ENCODE measurements around the gene CCDC152.

DNA sequence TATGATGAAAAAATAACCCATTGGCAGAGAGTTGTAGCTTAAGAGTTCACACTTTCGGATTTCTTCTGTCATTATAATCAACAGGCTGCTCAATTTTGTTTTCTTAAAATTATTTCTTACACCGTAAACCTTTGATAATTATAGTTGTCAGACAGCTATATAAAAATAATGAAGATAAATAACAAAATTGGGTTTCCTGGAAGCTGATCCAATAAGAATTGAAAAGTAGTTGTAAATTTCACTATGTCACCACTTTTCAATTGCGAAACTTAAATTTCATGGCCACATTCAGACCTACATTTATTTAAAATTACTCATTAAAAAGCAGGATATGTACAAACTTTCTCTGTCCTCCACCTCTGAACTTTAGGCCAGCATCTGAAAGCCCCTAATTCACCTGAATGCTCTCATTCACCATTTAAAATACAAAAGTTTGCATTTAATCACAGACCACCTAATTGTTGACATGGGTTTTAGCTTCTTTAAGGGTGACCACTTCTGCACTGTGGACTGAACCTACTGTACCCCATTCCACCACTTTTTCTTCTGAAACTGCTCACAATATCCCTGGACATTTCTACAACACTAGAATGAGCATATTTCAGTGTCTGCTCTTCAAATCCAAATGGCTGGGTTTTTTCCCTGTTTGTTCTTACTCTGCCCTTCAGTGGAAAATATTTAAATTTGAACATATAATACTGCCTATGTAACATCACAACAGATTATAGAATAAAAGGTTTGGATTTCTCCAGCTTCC is 54.4 kb downstream of the CCDC152 start:
- TF ChIP-seq POLR2A (IDR thresholded peaks at IDR 0.05; ENCODE audit: borderline replicate concordance, extremely low read depth, insufficient read depth, insufficient read length) = no peak
- no peak for TF ChIP-seq EZH2phosphoT487 (IDR thresholded peaks at IDR 0.05; ENCODE audit: borderline replicate concordance)
- TF ChIP-seq, protein P1, sequence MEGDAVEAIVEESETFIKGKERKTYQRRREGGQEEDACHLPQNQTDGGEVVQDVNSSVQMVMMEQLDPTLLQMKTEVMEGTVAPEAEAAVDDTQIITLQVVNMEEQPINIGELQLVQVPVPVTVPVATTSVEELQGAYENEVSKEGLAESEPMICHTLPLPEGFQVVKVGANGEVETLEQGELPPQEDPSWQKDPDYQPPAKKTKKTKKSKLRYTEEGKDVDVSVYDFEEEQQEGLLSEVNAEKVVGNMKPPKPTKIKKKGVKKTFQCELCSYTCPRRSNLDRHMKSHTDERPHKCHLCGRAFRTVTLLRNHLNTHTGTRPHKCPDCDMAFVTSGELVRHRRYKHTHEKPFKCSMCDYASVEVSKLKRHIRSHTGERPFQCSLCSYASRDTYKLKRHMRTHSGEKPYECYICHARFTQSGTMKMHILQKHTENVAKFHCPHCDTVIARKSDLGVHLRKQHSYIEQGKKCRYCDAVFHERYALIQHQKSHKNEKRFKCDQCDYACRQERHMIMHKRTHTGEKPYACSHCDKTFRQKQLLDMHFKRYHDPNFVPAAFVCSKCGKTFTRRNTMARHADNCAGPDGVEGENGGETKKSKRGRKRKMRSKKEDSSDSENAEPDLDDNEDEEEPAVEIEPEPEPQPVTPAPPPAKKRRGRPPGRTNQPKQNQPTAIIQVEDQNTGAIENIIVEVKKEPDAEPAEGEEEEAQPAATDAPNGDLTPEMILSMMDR (IDR thresholded peaks at IDR 0.05 in 2 of 3, conservative IDR thresholded peaks at IDR 0.05 in 1 of 3; ENCODE audit: borderline replicate concordance in 1 of 3, insufficient read depth in 1 of 3, low read depth in 2 of 3, low read length in 2 of 3) = no peak
- no peak for TF ChIP-seq EZH2 (IDR thresholded peaks at IDR 0.05)
